HG03342 (cell line): Measurements from ENCODE around the gene IMPA2.
A peak's percentile ranks its signal among the peaks of the same experiment; 100 is the strongest.
"Not testable (repeated sequence)": the region's sequence is repeated elsewhere in the genome, so short reads cannot be mapped to it uniquely, and the experiment has no call there.

ENCODE experiments used
- ATAC-seq: cut with Tn5 transposase; IDR thresholded peaks from one replicate; pipeline ENCODE4 v1.9.1; 2021; ENCODE audit warnings: mild to moderate bottlenecking, moderate library complexity; ENCODE audit not compliant: unreplicated experiment

IMPA2 gene

DNA sequence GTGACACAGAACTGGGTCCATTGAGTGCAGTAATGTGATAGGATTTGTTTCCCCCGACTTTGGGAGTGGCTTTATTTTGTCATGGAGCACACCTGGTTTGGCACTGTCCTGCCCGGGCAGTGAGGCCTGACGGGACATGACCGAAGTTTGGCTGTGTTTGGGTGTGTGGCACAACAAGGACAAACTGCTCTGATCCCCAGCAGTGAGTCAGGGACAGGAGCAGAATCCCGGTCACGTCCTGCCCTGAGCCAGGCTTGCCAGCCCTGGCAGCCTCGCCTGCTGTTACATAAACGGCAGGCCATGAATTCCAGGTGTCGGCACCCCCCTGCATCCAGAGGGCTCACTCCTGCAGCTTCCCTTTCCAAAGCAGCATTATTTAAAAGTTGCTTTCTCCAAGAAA, 45.7 kb downstream of the IMPA2 start:
- no peak for ATAC-seq

DNA sequence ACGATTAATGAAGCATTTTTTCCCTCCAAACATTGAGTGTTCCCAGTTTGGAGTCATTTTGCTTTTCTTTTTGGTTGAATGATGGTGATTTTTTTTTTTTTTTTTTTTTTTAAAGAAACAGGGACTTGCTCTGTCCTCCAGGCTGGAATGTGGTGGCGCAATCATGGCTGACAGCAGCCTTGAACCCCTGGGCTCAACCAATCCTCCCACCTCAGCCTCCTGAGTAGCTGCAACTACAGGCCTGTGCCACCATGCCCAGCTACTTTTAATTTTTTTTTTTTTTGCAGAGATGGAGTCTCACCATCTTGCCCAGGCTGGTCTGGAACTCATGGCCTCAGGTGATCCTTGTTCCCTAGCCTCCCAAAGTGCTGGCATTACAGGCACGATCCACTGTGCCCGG, 46.2 kb downstream of the IMPA2 start:
- ATAC-seq, result no peak

DNA sequence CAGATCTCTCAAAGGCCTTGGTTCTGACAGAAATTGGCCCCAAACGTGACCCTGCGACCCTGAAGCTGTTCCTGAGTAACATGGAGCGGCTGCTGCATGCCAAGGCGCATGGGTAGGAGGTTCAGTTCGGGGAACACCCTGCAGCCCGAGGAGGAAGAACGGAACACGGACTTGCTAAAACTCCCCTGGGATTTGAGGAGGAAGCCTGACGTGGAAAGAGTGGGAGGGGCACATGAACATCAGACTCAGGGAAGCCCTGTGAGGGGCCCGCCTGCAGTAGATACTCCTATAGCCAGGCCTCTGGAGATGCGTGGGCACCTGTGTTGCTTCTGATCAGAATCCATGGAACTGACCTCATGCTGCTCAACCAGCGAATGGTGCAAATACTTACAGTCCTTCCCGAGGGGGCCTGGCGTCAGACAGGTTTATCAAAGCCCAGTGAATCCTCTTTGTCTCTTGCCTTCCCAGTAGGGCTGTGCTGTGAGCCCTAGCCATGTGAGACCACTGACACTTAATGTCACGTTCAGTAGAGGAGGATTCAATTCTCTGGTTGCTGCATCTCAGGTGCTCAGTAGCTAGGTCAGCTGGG, 46.8 kb downstream of the IMPA2 start:
- no peak for ATAC-seq

DNA sequence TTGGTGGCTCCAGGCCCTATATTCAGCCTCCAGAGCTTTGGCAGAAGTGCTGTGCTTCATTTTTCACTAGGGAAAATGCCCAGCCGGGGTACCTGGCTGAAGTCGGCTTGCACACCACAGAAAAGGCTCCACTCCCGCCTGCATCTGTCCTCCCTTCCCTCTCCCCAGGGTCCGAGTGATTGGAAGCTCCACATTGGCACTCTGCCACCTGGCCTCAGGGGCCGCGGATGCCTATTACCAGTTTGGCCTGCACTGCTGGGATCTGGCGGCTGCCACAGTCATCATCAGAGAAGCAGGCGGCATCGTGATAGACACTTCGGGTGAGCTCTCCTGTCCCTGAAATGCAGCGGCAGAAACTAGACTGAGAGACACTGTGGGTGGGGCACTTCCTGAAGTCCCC, 47.4 kb downstream of the IMPA2 start:
- no peak for ATAC-seq

DNA sequence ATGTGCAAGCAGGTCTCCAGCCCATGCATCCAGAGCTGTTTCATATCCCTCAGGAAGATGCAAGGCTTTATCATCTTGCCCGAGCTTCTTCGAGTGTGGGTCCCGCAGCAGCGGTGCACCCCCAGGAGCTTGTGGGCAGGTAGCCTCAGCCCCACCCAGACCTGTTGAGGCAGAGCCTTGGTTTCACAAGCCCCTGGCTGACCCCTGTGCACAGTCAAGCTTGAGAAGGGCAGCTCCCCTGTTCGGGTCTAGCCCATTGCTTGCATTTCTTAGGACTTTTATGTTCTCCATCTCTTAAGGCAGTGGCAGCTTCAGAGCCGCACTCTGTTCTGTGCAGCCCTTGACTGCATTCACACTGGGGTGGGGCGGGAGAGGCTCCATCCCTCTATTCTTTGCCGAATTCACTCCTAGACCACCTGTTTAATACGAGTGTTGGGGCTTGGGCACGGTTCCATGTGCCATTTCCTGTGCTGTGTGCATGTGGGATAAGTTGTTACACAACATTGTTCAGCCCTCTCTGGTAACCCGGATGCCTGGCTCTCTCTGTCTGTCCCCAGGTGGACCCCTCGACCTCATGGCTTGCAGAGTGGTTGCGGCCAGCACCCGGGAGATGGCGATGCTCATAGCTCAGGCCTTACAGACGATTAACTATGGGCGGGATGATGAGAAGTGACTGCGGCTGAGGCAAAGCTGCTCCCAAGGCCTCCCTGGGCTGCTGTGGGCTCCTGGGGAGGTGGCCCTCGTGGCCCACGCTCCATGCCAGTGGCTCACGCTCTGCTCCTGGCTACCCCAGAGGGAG, 48.7 kb downstream of the IMPA2 start:
- no peak for ATAC-seq

DNA sequence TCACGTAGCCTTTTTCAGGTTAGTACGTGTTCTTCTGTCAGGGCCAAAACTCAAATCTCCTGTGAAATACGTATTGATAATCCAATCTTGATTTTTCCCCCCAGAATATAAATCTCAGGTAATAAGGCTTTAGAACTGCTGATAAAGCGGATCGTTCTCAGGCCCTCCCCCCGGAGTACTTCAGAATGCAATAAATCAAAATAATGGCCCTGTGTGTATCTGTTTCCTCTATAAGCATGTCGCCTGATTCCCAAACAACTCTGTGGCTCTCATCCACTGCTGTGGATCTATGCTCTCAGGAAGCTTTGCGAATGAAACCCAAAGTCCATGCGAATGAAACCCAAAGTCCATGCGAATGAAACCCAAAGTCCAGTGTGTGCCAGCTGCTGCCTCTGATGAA, 49.4 kb downstream of the IMPA2 start:
- no peak for ATAC-seq

DNA sequence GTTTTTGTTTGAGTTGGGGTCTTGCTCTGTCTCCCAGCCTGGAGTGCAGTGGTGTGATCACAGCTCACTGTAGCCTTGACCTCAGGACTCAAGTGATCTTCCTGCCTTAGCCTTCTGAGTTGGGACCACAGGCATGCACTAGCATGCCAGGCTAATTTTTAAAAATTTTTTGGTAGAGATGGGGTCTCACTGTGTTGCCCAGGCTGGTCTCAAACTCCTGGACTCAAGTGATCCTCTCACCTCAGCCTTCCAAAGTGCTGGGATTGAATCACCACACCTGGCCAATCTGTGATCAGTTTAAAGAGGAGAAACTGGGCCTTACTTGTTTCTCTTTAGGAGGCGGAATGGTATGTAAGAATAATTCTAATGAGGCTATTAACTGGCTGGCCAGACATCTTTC, 49.9 kb downstream of the IMPA2 start:
- no peak for ATAC-seq

DNA sequence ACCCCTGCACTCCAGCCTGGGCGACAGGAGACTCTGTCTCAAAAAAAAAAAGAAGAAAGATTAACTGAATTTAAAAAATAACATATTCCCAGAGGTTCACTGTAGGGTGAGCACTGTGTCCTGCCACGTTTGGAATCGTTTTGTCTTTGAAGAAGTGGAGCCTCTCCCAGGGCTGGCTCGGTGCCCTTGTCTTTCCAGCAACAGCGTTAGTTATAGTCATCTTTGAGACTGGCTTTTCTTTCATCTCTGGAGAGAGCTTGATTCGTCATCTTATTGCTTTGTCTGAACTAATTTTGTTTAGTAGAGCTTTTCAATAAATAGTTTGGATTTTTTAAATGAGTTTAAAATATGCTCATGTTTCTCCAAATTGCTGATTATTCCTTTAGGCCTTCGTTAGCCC, 50.5 kb downstream of the IMPA2 start:
- no peak for ATAC-seq

DNA sequence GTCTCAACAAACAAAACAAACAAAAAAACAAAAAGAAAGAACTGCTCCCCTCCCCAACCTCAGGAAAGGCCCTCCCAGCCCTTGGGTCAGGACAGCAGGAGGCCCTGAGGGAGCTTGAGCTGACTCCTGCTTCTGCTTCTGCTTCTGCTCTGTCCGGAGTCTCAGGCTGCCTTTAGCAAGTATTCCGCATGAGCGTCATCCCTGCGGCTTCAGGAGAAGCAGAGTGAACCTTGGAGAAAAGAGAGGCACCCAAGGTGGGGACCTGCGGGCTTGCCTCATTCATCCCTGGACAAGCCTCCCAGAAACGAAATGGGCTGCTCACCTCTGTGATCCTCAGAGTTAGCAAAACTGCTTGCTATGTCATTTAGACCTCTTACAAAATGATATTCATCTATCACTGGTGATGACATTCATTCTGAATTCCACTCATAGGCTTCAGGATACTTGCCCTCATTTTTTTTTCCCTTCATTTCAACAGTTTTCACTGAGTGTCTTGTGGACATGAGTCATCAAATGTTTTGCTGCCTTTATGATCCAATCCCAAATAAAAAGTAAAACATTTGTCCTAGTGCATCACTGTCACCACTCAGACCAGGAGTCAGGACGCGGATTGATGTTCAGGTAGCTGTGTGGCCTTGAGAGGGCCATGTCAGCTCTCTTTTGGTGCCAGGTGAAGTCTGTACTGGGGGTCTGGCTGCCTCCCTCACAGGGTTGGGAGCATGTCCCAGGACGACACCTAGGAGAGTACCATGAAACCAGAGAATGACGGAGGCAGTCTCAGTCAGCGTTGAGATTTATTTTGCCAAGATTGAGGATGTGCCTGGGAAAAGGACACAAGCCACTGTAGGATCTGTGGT, 51.7 kb downstream of the IMPA2 start:
- ATAC-seq, result no peak

DNA sequence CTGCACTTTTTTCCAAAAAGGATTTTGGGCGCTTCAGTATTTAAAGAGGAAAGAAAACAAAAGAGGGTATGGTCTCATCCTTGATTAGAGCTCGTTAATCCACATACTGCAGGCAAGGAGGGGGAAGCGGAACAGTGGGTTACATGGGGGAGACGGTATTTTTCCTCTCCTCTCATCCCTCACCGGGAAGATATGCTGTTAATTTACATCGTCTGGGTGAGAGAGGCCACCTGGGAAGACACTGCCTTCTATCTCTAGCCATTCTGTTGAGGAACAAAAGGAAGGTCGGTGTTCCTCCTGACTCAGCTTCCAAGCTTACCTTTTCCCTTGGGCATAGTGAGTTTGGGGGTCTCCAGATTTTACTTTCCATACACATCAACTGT, 52.3 kb downstream of the IMPA2 start:
- ATAC-seq, result no peak

DNA sequence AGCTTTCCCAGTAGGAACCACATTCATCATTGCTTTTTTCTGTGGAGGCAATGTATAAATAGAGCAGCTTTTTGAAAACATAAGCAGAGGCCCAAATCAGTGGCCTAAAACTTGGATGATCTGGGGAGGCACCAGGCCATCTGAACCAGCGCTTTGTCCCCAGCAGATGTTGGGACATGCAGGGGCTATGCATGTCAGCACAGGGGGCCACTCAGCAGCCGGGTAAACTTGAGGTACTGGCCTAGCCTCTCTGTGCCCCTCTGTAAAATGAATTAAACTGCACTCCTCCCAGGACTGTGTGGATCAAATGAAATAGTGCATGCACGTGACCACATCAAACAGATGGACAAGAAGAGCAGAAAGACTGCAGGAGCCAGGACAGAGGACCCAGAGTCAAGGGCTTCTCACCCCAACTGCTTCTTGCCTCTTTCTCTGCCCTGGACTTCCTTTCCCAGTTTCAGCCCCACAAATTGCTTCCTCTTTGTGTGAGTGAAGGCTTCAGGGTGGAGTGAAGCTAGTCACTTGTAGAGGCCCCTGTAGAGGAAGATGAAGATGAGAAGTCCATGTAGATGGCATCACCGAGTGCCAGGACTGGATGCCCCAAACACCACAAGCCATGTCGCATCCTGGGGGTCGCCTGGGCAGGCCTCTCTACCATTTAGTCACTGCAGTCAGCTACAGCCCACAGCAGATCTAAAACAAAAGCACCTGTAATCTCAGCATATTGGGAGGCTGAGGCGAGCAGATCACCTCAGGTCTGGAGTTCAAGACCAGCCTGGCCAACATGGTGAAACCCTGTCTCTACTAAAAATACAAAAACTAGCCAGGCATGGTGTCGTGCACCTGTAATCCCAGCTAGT, 53.2 kb downstream of the IMPA2 start:
- ATAC-seq, result no peak

DNA sequence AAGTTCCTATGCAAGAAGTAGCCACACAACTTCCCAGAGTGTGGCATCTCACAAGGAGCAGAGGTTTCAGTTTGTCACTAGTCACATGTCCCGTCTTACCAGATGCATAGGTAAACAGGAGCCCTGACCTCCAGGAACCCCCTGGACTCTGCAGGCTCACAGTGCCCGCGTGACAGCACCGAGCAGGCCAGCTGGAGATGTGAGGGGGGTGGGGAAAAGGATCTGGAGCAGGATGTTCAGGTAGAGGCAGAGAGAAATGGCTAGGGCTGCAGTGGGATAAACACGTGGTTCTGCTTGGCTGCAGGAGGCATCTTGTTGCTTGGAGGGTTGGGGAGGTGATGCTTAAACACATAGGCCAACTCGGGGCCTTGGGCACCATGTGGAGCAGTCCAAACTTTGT, 54.2 kb downstream of the IMPA2 start:
- ATAC-seq, result no peak

DNA sequence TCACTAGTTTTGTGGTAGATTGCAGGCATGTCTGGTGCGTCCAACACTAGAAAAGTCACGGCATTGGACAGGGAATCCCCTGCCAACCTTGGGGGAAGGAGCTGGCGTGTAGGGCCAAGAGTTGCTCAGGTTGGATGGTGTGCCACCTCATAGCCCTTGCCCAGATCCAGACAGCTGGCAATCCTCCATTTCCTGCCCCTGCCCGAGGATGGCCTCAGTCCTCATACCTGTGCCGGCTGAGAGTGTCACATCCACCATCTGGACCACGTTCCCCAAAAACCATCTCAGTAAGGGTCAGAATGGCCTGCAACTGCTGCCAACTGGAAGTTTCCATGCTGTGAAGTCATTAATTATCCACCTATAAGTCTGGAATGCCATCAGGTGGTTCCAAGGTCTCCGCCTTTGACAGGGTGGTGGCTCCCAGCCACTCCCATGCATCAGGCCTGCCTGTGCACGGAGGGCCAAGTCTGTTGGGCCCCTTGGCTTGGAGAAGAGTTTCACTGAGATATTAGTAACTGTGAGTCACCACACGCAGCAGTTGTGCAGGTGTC, 55.0 kb downstream of the IMPA2 start:
- ATAC-seq, result no peak

DNA sequence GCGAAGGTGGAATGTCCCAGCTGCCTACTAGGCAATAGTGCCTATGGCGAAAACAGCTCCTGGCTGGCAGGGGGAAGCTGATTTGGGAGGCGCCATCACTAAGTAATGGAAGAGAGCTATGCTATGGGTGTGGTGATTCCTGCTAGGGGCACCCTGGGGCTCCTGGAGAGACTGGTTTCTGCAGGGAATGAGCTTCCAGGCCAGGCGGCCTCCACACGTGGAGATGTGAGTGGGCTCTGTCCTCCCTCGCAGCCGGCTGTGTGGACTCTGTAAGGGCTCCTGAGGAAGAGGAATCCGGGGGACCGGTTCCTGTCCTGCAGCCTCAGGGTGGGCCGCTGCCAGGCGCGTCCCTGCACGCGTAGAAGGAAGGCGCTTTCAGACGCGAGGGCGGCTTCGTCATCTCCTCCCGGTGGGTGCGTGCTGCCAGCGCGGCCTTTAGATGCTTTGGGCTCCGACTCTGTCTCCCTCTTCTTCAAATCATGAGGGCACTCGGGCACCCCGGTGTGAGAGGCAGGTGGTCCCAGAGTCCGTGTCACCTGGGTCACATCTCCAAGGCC, 56.9 kb downstream of the IMPA2 start:
- ATAC-seq, result no peak

DNA sequence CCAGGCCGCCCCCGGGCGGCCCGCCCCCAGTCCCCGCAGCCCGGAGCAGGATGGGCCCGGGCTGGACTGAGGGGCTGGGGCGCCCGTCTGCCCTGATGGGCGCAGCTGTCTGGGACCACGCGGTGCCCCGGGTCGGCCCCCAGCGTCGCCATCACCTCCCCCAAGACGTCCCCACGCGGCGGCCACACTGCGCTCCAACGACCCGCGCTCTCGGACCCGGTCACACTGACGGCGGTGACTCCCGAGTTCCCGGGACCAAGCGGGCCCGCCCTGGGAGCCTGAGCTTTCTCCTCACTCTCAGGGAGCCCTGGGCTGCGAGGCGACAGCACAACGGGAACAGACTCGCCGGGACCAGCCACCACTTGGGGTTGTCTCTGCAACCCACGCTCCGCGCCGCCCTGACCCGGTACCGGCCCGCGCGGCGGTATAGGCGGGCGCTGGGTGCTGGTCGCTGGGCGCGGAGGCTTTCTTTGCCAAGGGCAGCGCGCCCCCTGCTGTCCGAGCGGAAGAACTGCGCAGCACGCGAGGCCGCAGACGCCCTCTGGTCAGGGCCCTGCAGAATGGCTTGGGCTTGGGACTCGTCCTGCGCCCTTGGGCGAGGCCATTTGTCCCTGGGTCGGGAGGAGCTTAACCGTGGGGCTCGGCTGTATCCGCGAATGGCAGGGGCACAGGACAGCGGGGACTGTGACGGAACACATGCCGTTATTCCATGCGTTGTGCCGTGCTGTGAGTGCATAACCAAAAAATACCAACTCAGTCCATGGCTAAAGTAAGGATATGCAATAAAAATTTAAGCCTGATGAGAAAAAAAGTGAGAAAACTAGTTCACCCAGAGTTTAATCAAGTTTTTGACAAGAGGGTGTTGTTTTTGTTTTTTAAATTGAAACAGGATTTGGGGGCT, 57.6 kb downstream of the IMPA2 start:
- ATAC-seq, result peak; percentile 68

DNA sequence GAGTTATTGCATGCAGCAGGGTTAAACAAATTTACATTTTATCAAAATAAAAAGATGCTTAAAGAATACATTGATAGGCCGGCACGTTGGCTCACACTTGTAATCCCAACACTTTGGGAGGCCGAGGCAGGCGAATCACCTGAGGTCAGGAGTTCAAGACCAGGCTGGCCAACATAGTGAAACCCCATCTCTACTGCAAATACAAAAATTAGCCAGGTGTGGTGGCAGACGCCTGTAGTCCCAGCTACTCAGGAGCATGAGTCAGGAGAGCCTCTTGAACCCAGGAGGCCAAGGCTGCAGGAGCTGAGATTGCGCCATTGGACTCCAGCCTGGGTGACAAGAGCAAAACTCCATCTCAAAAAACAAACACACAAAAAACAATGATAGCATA, 58.2 kb downstream of the IMPA2 start:
- not testable (repeated sequence) for ATAC-seq

DNA sequence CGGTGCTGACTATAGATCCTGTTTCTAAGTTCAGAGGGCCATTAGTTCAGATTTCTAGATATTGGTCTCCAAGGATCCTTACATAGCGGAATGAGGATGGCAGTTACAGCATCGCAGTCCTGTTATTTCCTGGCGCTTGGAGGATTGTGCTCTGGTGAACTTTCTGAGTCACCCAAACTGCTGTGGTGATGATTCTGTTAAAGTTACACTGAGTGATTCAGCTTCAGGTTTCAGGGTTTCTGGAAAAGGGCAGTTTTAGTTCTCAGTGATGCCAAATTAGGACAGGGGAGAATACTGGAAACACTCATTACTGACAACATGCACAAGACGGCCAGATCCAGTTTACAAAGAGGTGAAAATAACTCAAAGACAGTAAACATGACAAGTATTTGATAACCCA, 60.3 kb downstream of the IMPA2 start:
- no peak for ATAC-seq

DNA sequence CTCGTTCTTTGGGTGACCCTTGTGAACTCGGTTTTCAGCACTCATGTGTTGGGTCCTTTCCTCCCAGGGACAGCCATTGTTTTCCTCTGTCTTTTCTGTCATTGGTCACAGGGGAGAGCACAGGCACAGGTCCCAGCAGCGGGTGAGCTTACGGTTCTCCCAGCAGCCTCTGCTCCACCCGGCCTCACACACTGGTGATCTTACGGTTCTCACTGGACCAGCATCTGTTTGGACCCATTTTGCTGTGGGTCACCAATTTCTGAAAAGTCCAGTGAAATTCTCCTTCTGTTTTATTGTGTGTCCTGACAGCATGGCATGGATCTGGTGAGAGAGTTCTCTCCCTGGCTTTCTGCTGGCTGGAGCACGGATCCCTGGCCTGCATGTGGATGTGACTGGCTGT, 62.5 kb downstream of the IMPA2 start:
- ATAC-seq, result no peak

DNA sequence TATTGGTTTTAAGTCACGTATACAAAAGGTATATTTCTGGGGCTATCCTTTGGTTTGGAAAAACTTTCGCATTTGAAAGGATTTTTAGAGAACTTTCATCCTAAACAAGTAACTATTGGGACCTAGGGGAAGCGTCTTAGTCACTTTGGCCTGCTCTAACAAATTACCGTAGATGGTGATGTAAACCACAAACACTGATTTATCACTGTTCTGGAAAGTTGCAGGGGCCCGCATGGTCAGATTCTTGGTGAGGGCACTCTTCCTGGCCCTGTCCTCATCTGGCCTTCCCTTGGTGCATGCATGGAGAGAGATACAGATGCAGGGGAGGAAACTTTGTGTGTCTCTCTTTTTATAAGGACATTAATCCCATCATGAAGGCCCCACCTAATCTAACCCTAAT, 63.3 kb downstream of the IMPA2 start:
- ATAC-seq, result no peak
